Kidney epithelial cell (primary cell): ENCODE data around the gene KCNQ5. TPM values are rescaled to one million over a fixed set of nuclear protein-coding genes. Genes with fewer than 3 reads are reported as not detected.

Experiments
- DNase-seq: peaks from one replicate; pipeline ENCODE4 v3.0.0-alpha.2; 2010; ENCODE audit warnings: low read depth
- H3K27me3 ChIP-seq: 2 replicates; pipeline ENCODE4 v1.6.0; 2011; ENCODE audit warnings: low read length; ENCODE audit not compliant: control insufficient read depth, insufficient read depth
- H3K36me3 ChIP-seq: 2 replicates; pipeline ENCODE4 v1.5.1; 2011; ENCODE audit warnings: low read length; ENCODE audit not compliant: control insufficient read depth, insufficient read depth
- H3K4me3 ChIP-seq: 2 replicates; pipeline ENCODE4 v1.5.1; 2011; ENCODE audit warnings: low read depth, mild to moderate bottlenecking, control low read depth, low read length
- CTCF ChIP-seq: IDR thresholded peaks from 2 replicates; pipeline ENCODE4 v1.5.1; 2011; ENCODE audit warnings: mild to moderate bottlenecking, moderate library complexity, low read length, control low read depth, inconsistent platforms; ENCODE audit not compliant: insufficient read depth, poor library complexity, severe bottlenecking
- total RNA-seq: library from RNA; depleted of rRNA; stranded (reverse); fragments of >200 nt; gene quantifications from 2 replicates; pipeline ENCODE4 v1.2.3, GENCODE V29; 2015

Gene KCNQ5
- total RNA-seq, 1 donor from 2014 or later: 1.9 TPM

- TF ChIP-seq CTCF: no peak
- Histone ChIP-seq H3K27me3 (no peaks in the 10 kb centered on the region), H3K4me3 (no peak overlapping the region), H3K36me3 (no peaks in the 10 kb centered on the region)
- no peak for DNase-seq
Measured at GRCh38 chr6:72938104-72938503, 316.2 kb downstream of the KCNQ5 start.

- TF ChIP-seq CTCF: no peak
- Histone ChIP-seq H3K27me3 (no peaks in the 10 kb centered on the region), H3K4me3 (no peak overlapping the region), H3K36me3 (no peaks in the 10 kb centered on the region)
- no peak for DNase-seq
Measured at GRCh38 chr6:72939004-72939403, 317.1 kb downstream of the KCNQ5 start.

GRCh38 chr6:72940265-72940664 is 318.4 kb downstream of the KCNQ5 start:
- DNase-seq: no peak
- H3K27me3 ChIP-seq: no peaks in the 10 kb centered on the region
- no peak for TF ChIP-seq CTCF
- H3K36me3 ChIP-seq: no peaks in the 10 kb centered on the region
- no peak overlapping the region for H3K4me3 ChIP-seq

- no peak for DNase-seq
- no peak for TF ChIP-seq CTCF
- H3K4me3 ChIP-seq: no peak overlapping the region
- no peaks in the 10 kb centered on the region for H3K36me3 ChIP-seq
- H3K27me3 ChIP-seq: no peaks in the 10 kb centered on the region
Measured at GRCh38 chr6:72941263-72941662, 319.4 kb downstream of the KCNQ5 start.

GRCh38 chr6:72941751-72942150 is 319.9 kb downstream of the KCNQ5 start:
- Histone ChIP-seq H3K36me3 (no peaks in the 10 kb centered on the region), H3K4me3 (no peak overlapping the region), H3K27me3 (no peaks in the 10 kb centered on the region)
- TF ChIP-seq CTCF: no peak
- no peak for DNase-seq

- Histone ChIP-seq H3K4me3 (no peak overlapping the region), H3K27me3 (no peaks in the 10 kb centered on the region), H3K36me3 (no peaks in the 10 kb centered on the region)
- TF ChIP-seq CTCF: no peak
- no peak for DNase-seq
Measured at GRCh38 chr6:72943699-72944098, 321.8 kb downstream of the KCNQ5 start.
